Mesenteric fat pad (tissue), 1 donor: ENCODE results near the gene TSPAN31. TPM values are rescaled to one million over a fixed set of nuclear protein-coding genes. Genes with fewer than 3 reads are reported as not detected.
A peak's percentile ranks its signal among the peaks of the same experiment; 100 is the strongest.

Source experiments
- DNase-seq: peaks from one replicate; pipeline ENCODE4 v3.0.0-alpha.2; 2020; ENCODE audit warnings: low spot score
- long read RNA-seq: library from polyadenylated mRNA; unstranded; transcript quantifications from one replicate; pipeline ENCODE4 v2.0.0, GENCODE V29; 2020
- total RNA-seq: library from RNA; stranded (reverse); fragmentation: NEBNext Ultra II Directional; extraction: Animal tissue kit (Norgen Biotek cat#: 25700); gene quantifications from one replicate; pipeline ENCODE4 v1.2.1, GENCODE V29; 2021
- donor health status: DM: yes; HTN: yes; CAD: no.

TSPAN31 gene
- 35.0 TPM for total RNA-seq
- long read RNA-seq, transcript TSPAN31-201 (6 exons, 1,849 nt) = major isoform, 98 of 130 reads
- long read RNA-seq, partial matches to known transcripts = 19 of 130 reads
- long read RNA-seq, other reads (novel, unspliced or antisense) = 11 of 130 reads

DNA sequence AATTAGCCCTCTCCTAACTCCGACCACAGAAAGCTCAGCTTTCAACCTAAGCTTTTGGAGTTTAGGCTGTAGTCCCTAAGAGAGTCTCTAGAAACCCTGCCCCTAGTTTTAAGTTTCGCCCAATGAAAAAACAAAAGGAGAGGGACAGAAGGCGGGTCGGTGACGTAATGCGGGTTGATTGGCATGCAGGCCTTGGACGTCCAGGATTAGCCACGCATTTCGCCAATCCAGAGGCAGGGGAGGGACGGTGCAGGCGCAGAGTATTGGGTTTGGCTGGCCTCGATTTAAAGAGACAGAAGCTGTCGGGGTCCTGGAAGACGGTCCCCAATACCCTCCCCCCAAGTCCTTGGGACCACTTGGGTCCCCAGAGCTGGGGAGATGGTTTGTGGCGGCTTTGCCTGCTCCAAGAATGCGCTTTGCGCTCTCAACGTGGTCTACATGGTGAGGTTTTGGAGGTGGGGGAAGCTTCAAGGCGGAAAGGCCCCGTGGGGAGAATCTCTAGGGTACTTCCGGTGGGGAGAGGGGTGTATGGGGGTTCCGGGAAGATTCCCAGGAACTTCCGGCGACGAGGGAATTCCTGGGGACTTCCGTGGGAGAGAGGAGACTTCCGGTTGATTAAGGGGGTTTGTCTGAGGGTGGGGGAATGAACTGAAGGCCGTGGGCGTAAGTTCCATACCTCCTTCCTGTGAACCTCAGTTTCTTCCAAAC is at the start of gene TSPAN31:
Gene TSPAN31, plus strand, starts transcription at position 263 of the 708 bp plus-strand sequence. Its CDS starts 116 bp downstream, at position 379.
- peak; percentile 96 for DNase-seq

DNA sequence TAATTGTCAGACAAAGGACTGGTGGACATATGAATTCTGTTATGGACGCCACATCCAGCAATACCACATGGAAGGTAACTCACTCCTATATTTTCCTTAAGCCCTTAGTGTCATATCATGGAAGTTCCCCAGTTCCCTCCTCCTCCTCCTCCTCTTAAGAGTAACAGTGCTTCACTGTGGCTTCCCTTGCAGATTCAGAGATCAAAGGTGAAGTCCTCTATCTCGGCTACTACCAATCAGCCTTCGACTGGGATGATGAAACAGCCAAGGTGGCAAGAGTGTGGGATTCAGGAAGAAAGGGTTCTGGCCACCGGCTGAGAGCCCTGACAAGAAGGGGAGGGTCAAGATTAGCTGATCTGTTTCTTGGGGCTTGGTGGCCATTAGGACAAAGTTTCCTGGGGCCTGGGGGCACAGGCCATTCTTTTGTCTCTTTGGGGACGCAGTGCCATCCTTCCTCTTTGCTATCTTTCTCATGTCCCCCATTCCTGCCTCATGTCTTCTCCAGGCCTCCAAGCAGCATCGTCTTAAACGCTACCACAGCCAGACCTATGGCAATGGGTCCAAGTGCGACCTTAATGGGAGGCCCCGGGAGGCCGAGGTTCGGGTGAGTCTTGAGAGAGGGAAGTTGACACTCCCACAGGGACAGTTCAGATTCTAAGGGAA is 48.9 kb upstream of the TSPAN31 start:
- DNase-seq = no peak

DNA sequence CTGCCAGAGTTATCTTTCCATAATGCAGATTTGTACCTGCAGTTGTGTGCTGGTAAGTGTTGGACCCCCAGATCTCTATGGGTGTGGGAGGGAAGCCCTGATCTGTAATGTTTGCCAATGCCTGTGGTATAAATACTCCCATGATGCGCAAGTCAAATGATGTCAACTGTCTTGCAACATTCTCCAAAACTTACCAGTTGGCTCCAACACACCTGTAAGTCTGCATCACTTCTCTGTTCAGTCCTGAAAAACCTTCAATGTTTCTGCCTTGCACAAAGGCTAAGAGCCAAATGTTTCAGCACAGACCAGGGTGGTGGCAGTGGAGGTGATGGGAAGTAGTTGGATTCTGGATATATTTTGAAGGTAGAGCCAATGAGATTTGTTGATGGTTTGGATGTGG is 47.8 kb upstream of the TSPAN31 start:
- DNase-seq = no peak

DNA sequence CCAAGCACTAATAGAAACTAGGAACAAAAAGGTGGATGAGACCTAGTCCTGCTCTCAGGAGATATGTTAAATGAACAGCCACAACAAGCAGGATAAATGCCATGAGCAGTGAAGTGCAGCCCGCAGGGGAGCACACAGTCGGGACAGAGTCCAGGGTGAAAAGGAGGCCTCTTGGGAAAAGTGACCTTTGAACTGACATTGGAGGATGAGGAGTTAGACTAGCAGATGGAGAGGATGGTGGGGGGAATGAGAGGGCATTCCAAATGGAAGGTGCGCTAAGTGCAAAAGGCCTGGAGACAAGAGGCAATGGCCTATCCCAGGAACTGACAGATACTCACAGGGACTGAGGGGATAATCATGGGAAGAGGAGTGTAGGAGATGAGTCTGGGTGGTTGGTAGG is 46.4 kb upstream of the TSPAN31 start:
- no peak for DNase-seq

DNA sequence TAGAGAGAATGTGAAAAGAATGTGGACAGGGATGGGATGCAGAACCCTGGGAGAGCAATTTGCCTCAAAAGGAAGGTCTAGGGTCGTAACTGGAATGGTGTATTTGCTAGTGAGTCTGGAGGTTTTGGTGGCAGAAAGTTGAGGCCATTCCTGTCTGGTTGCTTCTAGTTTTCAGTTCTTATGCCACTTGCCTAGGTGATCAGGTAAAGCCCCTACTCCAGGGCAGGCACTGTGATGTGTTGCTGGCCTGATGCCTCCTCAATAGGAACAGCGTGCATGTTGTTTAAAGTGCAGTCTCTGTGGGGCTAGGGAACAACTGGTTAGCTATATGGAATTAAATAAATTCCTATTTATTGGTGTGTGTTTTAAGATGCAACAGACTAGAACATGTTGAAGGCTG is 44.5 kb upstream of the TSPAN31 start:
- no peak for DNase-seq

DNA sequence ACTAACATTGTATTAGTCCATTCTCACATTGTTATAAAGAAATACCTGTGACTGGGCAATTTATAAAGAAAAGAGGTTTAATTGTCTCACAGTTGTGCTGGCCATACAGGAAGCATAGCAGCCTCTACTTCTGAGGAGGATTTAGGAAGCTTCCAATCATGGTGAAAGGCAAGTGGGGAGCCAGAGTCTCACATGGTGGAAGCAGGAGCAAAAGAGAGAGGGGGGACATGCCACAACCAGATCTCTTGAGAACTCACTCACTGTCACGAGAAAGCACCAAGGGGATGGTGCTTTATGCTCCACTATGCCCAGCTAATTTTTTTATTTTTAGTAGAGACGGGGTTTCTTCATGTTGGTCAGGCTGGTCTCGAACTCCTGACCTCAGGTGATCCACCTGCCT is 37.6 kb upstream of the TSPAN31 start:
- DNase-seq = no peak

- no peak for DNase-seq
Measured at GRCh38 chr12:57708296-57708695, 36.5 kb upstream of the TSPAN31 start.

DNA sequence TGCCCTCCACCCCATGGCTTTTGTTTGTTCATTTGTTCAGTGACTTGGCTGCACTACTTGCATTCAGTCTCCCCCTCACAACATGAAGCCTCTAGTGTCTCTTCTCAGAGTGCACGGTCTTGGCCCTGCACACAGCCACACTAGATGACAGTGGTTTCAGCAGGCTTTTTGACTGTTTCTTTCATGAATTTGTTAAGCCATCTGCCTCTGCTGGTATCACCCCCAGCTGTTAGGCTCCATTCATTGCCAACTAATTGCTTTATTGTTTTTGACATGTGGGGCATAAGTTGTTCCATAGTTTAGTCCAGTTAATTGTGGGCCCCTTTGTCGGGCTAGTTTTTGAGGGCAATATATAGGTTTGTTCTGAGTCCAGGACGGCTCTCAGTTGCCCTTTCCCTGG is 32.1 kb upstream of the TSPAN31 start:
- DNase-seq = no peak

GRCh38 chr12:57713209-57713608 is 31.6 kb upstream of the TSPAN31 start:
- DNase-seq = no peak

DNA sequence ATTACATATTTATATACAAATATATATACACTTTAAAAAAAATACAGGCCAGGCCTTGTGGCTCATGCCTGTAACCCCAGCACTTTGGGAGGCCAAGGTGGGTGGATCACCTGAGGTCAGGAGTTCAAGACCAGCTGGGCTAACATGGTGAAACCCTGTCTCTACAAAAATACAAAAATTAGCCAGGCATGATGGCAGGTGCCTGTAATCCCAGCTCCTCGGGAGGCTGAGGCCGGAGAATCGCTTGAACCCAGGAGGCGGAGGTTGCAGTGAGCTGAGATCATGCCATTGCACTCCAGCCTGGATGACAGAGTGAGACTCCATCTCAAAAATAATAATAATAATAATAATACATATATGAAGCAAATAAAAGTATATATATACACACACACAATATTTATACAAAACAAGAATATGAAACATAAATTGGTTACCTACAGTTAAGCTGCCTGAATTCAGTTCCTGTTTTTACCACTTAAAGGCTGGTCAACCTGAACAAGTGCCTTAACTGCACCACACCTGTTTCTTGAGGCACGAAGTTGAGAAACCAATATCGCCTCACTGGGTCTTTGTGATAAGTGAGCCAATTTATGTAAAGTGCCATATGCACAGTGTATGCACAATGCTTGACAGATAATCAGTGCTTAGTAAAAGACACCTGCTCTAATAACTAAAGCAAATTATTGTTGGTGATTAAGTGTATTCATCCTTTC is 29.6 kb upstream of the TSPAN31 start:
- DNase-seq = peak; percentile 4

DNA sequence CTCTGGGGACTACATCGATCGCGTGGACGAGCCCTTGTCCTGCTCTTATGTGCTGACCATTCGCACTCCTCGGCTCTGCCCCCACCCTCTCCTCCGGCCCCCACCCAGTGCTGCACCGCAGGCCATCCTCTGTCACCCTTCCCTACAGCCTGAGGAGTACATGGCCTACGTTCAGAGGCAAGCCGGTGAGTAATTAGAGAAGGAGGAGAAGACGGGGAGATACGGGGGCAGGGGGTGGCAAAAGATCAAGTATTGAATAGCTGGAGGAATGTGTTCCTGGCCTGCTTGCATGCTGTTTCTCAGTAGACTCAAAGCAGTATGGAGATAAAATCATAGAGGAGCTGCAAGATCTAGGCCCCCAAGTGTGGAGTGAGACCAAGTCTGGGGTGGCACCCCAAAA is 29.1 kb upstream of the TSPAN31 start:
- DNase-seq = peak; percentile 18

DNA sequence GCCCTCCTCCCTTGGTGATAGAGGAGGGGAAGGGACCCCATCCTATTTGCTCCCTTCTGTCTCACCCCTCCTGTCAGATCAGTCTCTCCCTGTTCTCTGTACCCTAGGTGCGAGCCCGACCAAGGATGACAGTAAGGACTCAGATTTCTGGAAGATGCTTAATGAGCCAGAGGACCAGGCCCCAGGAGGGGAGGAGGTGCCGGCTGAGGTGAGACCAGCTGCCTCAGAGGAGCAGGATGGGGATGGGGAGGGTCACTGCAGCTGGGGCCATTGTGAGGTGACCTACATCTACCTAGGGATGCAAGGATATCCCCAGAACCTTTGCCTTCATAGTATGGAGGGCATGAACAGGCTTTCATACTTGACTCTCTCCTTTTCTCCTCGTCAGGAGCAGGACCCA is 28.5 kb upstream of the TSPAN31 start:
- peak; percentile 33 for DNase-seq

- peak; percentile 3 for DNase-seq
Measured at GRCh38 chr12:57717131-57717530, 27.7 kb upstream of the TSPAN31 start.

DNA sequence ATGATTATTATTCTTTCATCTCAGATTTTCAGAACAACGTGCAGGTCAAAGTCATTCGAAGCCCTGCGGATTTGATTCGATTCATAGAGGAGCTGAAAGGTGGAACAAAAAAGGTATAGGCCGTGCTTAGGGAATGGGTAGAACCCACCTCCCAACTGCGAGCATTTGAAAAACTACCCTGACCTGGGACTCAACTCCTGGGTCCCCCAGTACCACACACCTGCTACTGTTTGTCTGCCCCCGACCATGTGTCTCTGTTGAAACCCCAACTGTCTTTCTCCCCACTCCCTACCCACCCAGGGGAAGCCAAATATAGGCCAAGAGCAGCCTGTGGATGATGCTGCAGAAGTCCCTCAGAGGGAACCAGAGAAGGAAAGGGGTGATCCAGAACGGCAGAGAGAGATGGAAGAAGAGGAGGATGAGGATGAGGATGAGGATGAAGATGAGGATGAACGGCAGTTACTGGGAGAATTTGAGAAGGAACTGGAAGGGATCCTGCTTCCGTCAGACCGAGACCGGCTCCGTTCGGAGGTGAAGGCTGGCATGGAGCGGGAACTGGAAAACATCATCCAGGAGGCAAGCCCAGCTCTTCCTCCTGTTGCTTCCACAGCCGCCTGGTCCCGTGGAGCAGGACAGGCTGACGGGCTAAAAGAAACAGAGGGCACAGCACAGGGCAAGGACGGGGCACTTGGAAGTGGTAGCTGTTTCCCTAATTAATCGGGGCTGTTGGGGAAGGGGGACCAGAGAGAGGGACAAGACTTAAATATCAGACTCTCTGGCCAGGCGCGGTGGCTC is 26.8 kb upstream of the TSPAN31 start:
- DNase-seq = peak; percentile 16

- peak; percentile 77 for DNase-seq
Measured at GRCh38 chr12:57718641-57719528, 26.0 kb upstream of the TSPAN31 start.

- peak; percentile 51 for DNase-seq
Measured at GRCh38 chr12:57719777-57720605, 24.8 kb upstream of the TSPAN31 start.

GRCh38 chr12:57720606-57721595 is 23.9 kb upstream of the TSPAN31 start:
- DNase-seq = peak; percentile 81
